HL-60 (cell line): ENCODE results near the gene TTN.

Source experiments
- CTCF ChIP-seq: IDR thresholded peaks from one replicate; pipeline ENCODE4 v1.5.1; 2011; ENCODE audit warnings: low read length, control low read depth, inconsistent platforms; ENCODE audit not compliant: insufficient read depth
- GABPA ChIP-seq: IDR thresholded peaks from 2 replicates; pipeline ENCODE4 v1.6.1; 2012; ENCODE audit warnings: low read depth
- REST ChIP-seq: IDR thresholded peaks from 2 replicates; pipeline ENCODE4 v1.6.1; 2012; ENCODE audit warnings: low read depth; ENCODE audit not compliant: insufficient replicate concordance

- no peak for TF ChIP-seq CTCF
- no peak for TF ChIP-seq REST
- no peak for TF ChIP-seq GABPA
These were observed 26.9 kb upstream of the TTN start for GRCh38 chr2:178834086-178834485.
